Neural cell (in vitro differentiated cells): ENCODE results near the gene NANOS3. TPM values are rescaled to one million over a fixed set of nuclear protein-coding genes. Genes with fewer than 3 reads are reported as not detected.

Experiments
- H2AFZ ChIP-seq: fragments of 200-600, 300-800 bp; sonication (generic), shearing (Covaris generic); 2 replicates; pipeline ENCODE4 v1.6.0; 2014; ENCODE audit warnings: low read depth, mild to moderate bottlenecking, antibody characterized with exemption, low read length, moderate library complexity
- H3F3A ChIP-seq: fragments of 200-600 bp; shearing (Covaris generic); 2 replicates; pipeline ENCODE4 v1.6.1; 2016; ENCODE audit warnings: mild to moderate bottlenecking, moderate library complexity, mixed read lengths, antibody characterized with exemption, low read length; ENCODE audit not compliant: insufficient read depth, poor library complexity, severe bottlenecking
- H3K27ac ChIP-seq: fragments of 200-600, 300-800 bp; sonication (generic), shearing (Covaris generic); 2 replicates; pipeline ENCODE4 v1.5.1; 2014; ENCODE audit warnings: mild to moderate bottlenecking, low read length, moderate library complexity
- H3K27me3 ChIP-seq: fragments of 300-800, 200-600 bp; sonication (generic), shearing (Covaris generic); 2 replicates; pipeline ENCODE4 v1.6.0; 2014; ENCODE audit warnings: mild to moderate bottlenecking, low read depth, low read length, moderate library complexity; ENCODE audit not compliant: insufficient read depth
- H3K36me3 ChIP-seq: fragments of 300-800, 200-600 bp; sonication (generic), shearing (Covaris generic); 2 replicates; pipeline ENCODE4 v1.5.1; 2014; ENCODE audit warnings: mild to moderate bottlenecking, antibody characterized with exemption, low read length, moderate library complexity; ENCODE audit not compliant: insufficient read depth
- H3K4me2 ChIP-seq: fragments of 300-800, 200-600 bp; sonication (generic), shearing (Covaris generic); 2 replicates; pipeline ENCODE4 v1.6.0; 2014; ENCODE audit warnings: mild to moderate bottlenecking, low read length
- H3K4me3 ChIP-seq: fragments of 300-800, 200-600 bp; sonication (generic), shearing (Covaris generic); 2 replicates; pipeline ENCODE4 v1.5.1; 2014; ENCODE audit warnings: mild to moderate bottlenecking, low read length, moderate library complexity
- H3K79me2 ChIP-seq: fragments of 200-600 bp; shearing (Covaris generic); replicated peaks from 2 replicates; pipeline ENCODE4 v1.6.0; 2014; ENCODE audit warnings: mild to moderate bottlenecking, low read length, moderate library complexity; ENCODE audit not compliant: insufficient read depth
- H3K9ac ChIP-seq: fragments of 300-800, 200-600 bp; sonication (generic), shearing (Covaris generic); 2 replicates; pipeline ENCODE4 v1.6.1; 2016; ENCODE audit warnings: mild to moderate bottlenecking, low read length, mixed read lengths
- H3K9me2 ChIP-seq: fragments of 200-600 bp; shearing (Covaris generic); 2 replicates; pipeline ENCODE4 v1.6.1; 2016; ENCODE audit warnings: mild to moderate bottlenecking, low read length, mixed read lengths; ENCODE audit not compliant: insufficient read depth
- H3K9me3 ChIP-seq: fragments of 200-600, 300-800 bp; sonication (generic), shearing (Covaris generic); 2 replicates; pipeline ENCODE4 v1.6.1; 2016; ENCODE audit warnings: mild to moderate bottlenecking, mixed run types, low read length, moderate library complexity, mixed read lengths
- H4K20me1 ChIP-seq: fragments of 200-600 bp; shearing (Covaris generic); 2 replicates; pipeline ENCODE4 v1.6.1; 2016; ENCODE audit warnings: mild to moderate bottlenecking, mixed run types; ENCODE audit not compliant: insufficient read depth
- CTCF ChIP-seq: fragments of 450-650 bp; IDR thresholded peaks from 2 replicates; pipeline ENCODE4 v1.5.1; 2014; ENCODE audit warnings: antibody characterized with exemption, mild to moderate bottlenecking, moderate library complexity; ENCODE audit not compliant: poor library complexity, severe bottlenecking
- EP300 ChIP-seq: fragments of 450-650 bp; conservative IDR thresholded peaks from 2 replicates; pipeline ENCODE4 v1.6.1; 2014; ENCODE audit warnings: antibody characterized with exemption, mild to moderate bottlenecking, moderate library complexity; ENCODE audit not compliant: poor library complexity, severe bottlenecking
- EZH2 ChIP-seq: fragments of 200-600, 300-800 bp; shearing (Covaris generic), sonication (generic); IDR thresholded peaks from 2 replicates; pipeline ENCODE4 v1.6.1; 2014; ENCODE audit warnings: antibody characterized with exemption, low read length, borderline replicate concordance, mild to moderate bottlenecking; ENCODE audit not compliant: insufficient read depth, poor library complexity, severe bottlenecking
- MXI1 ChIP-seq: fragments of 450-650 bp; conservative IDR thresholded peaks from 2 replicates; pipeline ENCODE4 v1.6.1; 2014; ENCODE audit warnings: antibody characterized with exemption, mild to moderate bottlenecking; ENCODE audit not compliant: poor library complexity, severe bottlenecking
- POLR2AphosphoS5 ChIP-seq: IDR thresholded peaks from 2 replicates; pipeline ENCODE4 v1.6.1; 2012
- RAD21 ChIP-seq: fragments of 450-650 bp; conservative IDR thresholded peaks from 2 replicates; pipeline ENCODE4 v1.6.1; 2014; ENCODE audit warnings: antibody characterized with exemption, mild to moderate bottlenecking, moderate library complexity
- REST ChIP-seq: IDR thresholded peaks from 2 replicates; pipeline ENCODE4 v1.6.1; 2012; ENCODE audit warnings: borderline replicate concordance
- SMC3 ChIP-seq: fragments of 450-650 bp; conservative IDR thresholded peaks from 2 replicates; pipeline ENCODE4 v1.6.1; 2014; ENCODE audit warnings: antibody characterized with exemption, mild to moderate bottlenecking, moderate library complexity; ENCODE audit not compliant: poor library complexity
- TAF1 ChIP-seq: IDR thresholded peaks from 2 replicates; pipeline ENCODE4 v1.6.1; 2012; ENCODE audit warnings: low read depth
- polyA plus RNA-seq: library from polyadenylated mRNA; depleted of rRNA; stranded (reverse); fragments of >200 nt; gene quantifications from 2 replicates; pipeline ENCODE4 v1.2.3, GENCODE V29; 2014

The NANOS3 gene
- polyA plus RNA-seq, 1 donor from 2014 or later = 3.2 TPM

GRCh38 chr19:13880059-13881043 is 3.4 kb downstream of the NANOS3 start:
- no peaks in the 10 kb centered on the region for H3K9me3 ChIP-seq
- H3K27me3 ChIP-seq = no peaks in the 10 kb centered on the region
- H4K20me1 ChIP-seq = no peaks in the 10 kb centered on the region
- H3K4me3 ChIP-seq = peak overlapping the region; percentile 37
- no peak overlapping the region for H3K4me2 ChIP-seq
- no peak overlapping the region for H3K9ac ChIP-seq
- H3K27ac ChIP-seq = no peak overlapping the region
- no peaks in the 10 kb centered on the region for H3K36me3 ChIP-seq
- no peaks in the 10 kb centered on the region for H3K79me2 ChIP-seq
- TF ChIP-seq REST (no peak), EP300 (peak; percentile 37), SMC3 (peak; percentile 88), TAF1 (no peak), POLR2AphosphoS5 (no peak), RAD21 (peak; percentile 92), MXI1 (no peak), EZH2 (no peak), CTCF (peak; percentile 99)
- H3K9me2 ChIP-seq = no peaks in the 10 kb centered on the region
- no peak overlapping the region for H2AFZ ChIP-seq
- no peaks in the 10 kb centered on the region for H3F3A ChIP-seq

GRCh38 chr19:13881251-13881691 is 4.3 kb downstream of the NANOS3 start:
- H2AFZ ChIP-seq = no peak overlapping the region
- H4K20me1 ChIP-seq = no peaks in the 10 kb centered on the region
- H3K4me2 ChIP-seq = no peak overlapping the region
- no peaks in the 10 kb centered on the region for H3K9me2 ChIP-seq
- H3K9ac ChIP-seq = no peak overlapping the region
- H3K27me3 ChIP-seq = no peaks in the 10 kb centered on the region
- H3K9me3 ChIP-seq = no peaks in the 10 kb centered on the region
- no peak overlapping the region for H3K27ac ChIP-seq
- H3K4me3 ChIP-seq = no peak overlapping the region
- no peak for TF ChIP-seq SMC3
- no peak for TF ChIP-seq EP300
- no peak for TF ChIP-seq RAD21
- TF ChIP-seq TAF1 = no peak
- no peak for TF ChIP-seq MXI1
- H3K79me2 ChIP-seq = no peaks in the 10 kb centered on the region
- H3F3A ChIP-seq = no peaks in the 10 kb centered on the region
- H3K36me3 ChIP-seq = no peaks in the 10 kb centered on the region
